HuH-7 (cell line): ENCODE results near the gene AP1B1.

Experiments used
- DNase-seq: peaks from one replicate; pipeline ENCODE4 v3.0.0; 2011; ENCODE audit warnings: low spot score

AP1B1 gene

GRCh38 chr22:29331658-29332300 is 56.6 kb downstream of the AP1B1 start:
- DNase-seq = no peak

GRCh38 chr22:29331213-29331612 is 57.2 kb downstream of the AP1B1 start:
- DNase-seq = no peak

- no peak for DNase-seq
Measured at GRCh38 chr22:29330753-29331152, 57.6 kb downstream of the AP1B1 start.

DNA sequence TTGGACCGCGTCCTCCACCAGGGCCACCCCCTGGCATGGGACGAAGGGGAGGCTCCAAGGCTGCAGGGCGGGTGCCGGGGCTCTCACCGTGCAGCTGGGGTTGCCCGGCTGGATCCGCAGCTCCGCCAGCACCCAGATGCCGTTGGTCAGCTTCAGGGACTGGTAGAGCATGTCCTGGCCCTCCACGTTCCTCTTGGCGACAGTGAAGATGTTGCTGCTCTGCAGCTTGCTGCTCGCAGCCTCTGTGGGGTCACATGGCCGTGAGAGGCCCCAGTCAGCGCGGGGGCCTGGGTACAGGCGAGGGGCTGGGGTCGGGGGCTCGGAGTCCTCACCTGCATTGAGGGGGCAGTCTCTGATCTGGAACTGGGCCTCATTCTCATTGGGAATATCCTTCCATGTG is 58.1 kb downstream of the AP1B1 start:
- no peak for DNase-seq

- DNase-seq = no peak
Measured at GRCh38 chr22:29329581-29329980, 58.8 kb downstream of the AP1B1 start.

- no peak for DNase-seq
Measured at GRCh38 chr22:29328566-29329500, 59.5 kb downstream of the AP1B1 start.

DNA sequence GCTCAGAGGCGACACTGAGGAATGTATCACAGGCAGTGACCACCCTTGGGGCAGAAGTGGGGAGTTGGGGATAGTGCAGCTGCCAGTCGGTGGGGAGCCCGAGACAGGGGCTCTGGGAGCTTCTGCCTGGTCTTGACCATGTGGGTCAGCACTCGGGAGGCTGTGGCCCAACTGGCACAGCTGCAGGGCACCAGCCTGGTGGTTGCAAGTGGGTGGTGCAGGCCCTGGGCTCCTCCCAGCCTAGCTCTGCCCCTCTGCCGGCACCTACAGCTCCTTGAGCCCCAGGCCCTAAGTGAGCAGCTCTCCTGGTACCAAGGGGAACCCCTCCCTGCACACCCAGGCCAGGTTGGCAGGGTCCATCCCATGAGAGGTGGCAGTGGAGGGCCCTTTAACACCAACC is 60.3 kb downstream of the AP1B1 start:
- no peak for DNase-seq

DNA sequence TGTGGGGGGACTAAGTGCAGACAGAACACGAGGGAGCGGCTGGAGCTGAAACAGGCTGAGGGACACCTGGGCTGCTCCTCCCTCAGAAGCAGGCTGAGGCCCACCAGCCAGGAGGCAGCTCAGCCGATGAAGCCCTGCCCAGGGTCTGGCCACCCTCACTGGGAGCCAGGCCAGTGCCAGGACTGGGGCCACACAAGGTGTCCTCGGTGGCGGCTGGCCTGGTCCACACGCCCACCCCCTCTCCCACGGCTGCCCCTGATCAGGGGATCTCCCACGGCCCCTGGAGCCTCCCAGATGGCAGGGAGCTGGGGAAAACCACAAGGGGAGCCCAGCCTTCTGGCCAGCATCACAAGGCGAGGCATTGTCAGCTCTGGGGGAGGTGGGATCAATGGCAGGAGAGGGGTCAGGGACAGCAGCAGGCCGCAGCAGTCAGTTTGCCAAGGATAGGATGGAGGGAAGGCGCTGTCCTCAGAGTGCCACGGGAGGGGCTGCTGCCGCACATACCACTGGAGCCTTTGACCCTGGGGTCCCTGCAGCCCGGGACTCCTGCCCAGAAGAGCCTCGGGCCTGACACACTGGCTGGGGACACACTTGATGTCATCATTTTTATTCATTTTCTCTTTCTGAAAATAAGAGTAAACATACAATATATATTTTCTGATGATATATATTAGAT is 61.1 kb downstream of the AP1B1 start:
- DNase-seq = no peak

GRCh38 chr22:29326481-29326880 is 61.9 kb downstream of the AP1B1 start:
- DNase-seq = no peak

- DNase-seq = no peak
Measured at GRCh38 chr22:29325785-29326315, 62.5 kb downstream of the AP1B1 start.

- no peak for DNase-seq
Measured at GRCh38 chr22:29325356-29325755, 63.0 kb downstream of the AP1B1 start.

- no peak for DNase-seq
Measured at GRCh38 chr22:29323641-29324040, 64.7 kb downstream of the AP1B1 start.

DNA sequence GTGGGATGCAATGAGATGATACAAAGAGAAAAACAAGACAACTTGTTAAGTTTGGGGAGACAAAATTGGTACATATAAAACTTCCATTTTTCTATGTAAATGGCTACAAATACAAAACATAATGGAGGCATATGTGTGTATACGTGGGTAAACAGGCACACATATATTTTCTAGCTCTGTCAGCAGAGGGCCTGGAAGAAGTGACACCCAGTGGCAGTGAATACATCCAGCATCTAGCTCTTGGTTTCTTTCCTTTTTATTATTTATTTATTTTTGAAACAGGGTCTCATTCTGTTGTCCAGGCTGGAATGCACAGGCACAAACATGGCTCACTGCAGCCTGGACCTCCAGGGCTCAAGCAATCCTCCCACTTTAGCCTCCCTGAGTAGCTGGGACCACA is 67.8 kb downstream of the AP1B1 start:
- no peak for DNase-seq

DNA sequence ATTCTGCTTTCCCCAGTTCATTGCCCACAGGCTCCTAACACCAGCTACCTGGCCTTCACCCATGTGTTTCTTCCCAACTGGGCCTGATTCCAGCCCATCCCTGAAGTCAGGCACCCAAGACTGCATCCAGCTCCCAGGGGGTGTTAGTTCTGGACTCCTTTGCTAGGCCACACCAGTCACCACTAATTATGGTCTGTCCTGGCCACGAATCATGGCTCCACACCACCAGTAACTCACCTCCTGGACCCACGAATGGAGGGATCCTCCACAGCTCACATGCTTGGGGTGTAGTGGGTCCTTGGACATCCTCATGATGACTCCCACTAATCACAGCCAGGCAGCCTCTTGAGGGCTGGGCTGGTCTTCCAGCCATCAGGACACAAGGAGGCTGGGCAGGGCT is 69.3 kb downstream of the AP1B1 start:
- DNase-seq = no peak

- DNase-seq = no peak
Measured at GRCh38 chr22:29317827-29318454, 70.4 kb downstream of the AP1B1 start.

DNA sequence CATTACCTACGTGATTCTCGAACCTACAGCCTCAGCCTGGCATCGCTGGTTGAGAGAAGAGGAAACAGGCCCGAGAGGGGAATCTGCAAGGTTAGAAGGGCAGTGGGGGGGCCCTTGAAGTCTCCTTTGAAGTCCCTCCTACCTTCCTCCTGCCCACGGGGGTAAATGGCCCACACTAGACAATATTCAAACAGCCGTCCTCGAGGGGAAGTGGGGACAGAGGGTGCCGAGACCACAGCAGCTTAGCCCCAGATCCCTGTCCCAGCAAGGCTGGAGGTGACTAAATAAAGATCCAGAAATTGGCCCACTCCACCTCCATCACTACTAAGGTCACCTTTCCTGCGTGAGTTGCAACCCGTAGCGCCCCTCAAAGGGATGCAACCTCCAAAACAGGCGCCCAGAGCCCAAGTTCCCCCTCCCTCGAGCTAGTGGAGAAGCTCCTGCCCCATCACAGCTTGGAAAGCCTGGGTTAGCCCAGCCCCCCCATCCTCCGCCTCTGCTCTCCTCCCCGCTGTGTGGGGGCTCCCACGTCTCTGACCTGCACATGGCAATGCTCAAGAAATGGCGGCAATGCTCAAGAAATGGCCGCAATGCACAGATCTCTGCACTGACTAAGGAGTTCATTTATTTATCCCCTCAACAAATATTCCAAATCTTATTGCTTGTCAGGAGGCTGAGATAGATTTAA is 72.1 kb downstream of the AP1B1 start:
- DNase-seq = no peak

GRCh38 chr22:29315286-29316140 is 72.9 kb downstream of the AP1B1 start, which contains the start of gene RASL10A:
TSS of gene RASL10A (minus strand) at chr22:29315697. CDS start at chr22:29315246, 451 bp downstream.
- DNase-seq = peak; percentile 82

DNA sequence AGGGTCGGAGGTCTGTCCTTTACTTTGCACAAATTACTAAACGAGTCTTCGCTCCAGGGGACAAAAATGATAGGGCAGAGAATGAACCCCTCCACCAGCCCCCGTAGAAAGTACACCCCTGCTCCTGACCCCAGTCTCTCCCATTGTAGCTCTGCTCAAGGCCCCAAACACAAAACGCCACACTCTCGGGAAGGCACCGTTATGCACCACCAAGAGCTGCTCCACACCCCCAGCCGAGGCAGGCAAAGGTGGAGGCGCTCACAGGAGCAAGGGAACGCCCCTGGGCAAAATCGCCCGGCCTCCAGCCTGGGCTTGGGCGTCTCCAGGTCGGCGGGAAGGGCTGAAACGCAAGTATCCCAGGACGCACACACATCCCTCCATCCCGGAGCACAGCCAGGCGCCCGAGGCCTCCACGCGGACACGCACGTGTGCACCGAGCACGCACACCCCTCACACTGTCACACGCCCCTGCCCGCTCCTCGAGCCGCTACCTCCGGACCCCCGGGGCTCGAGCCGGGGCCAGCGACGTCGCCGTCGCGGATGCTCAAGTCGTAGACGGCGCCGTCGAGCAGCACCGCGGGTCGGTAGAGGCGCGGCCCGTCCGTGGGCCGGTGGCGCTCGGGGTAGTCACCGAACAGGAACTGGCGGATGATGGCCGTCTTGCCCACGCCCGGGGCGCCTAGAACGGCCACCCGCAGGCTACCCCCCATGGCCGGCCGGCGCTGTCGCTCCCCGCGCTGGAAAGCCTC is 73.7 kb downstream of the AP1B1 start:
- DNase-seq = peak; percentile 84

DNA sequence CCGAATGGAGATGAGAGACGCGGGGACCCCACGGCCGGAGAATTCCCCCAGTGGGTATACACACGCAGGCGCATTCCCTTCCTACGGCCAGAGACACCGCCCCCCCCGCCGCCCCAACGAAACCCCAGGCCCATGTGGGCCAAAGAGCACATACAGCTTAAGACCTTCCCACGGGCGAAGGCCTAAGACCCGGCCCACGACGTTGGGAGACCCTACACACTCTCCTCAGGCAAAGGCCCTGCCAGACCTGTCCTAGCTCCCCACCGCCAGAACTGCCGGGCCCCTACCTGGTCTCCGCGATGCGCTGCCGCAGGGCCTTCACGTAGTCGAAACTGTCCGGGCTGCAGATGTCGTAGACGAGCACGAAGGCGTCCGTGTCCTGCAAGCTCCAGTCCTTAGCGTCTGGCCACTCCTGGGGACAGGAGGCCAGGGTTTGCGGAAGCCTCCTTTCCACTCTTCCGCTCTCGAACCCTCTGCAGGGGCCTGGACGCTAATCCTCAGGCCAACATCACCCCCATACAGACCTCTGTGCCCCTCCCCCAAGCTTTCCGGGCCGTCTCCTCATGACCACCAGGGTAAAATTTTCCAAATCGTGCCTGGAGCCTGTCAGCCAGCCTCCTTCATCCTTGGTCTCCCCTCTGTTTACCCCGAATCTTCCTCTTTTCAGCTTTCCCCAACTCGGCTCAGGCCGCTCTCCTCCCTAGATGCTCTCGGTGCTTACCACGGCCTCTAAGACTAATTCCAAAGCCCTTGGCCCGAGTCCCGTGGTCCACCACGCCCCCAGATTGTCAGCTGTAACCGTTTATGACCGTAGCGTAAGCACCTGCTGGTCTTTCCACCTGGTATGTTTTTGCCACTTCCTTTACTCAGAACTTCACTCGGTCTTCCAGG is 74.5 kb downstream of the AP1B1 start:
- DNase-seq = peak; percentile 79
